H9 (cell line): ENCODE data around the gene ZNF236. TPM values are rescaled to one million over a fixed set of nuclear protein-coding genes. Genes with fewer than 3 reads are reported as not detected.

Source experiments
- DNase-seq: peaks from one replicate; pipeline ENCODE4 v3.0.0-alpha.2; 2017
- H2AFZ ChIP-seq: one replicate; pipeline ENCODE4 v1.6.1; 2013; ENCODE audit warnings: mild to moderate bottlenecking, low read length, control low read depth, moderate library complexity
- H2AK5ac ChIP-seq: 2 replicates; pipeline ENCODE4 v1.6.1; 2013; ENCODE audit warnings: low read length, control low read depth, mixed read lengths; ENCODE audit not compliant: insufficient read length
- H2BK120ac ChIP-seq: one replicate; pipeline ENCODE4 v1.6.1; 2013; ENCODE audit warnings: low read depth, mild to moderate bottlenecking, low read length, control low read depth, inconsistent platforms; ENCODE audit not compliant: poor library complexity, severe bottlenecking
- H2BK12ac ChIP-seq: 2 replicates; pipeline ENCODE4 v1.6.1; 2013; ENCODE audit warnings: low read length, control low read depth, mixed read lengths, low read depth; ENCODE audit not compliant: insufficient read length
- H2BK15ac ChIP-seq: 2 replicates; pipeline ENCODE4 v1.6.1; 2013; ENCODE audit warnings: low read depth, low read length, control low read depth
- H2BK20ac ChIP-seq: one replicate; pipeline ENCODE4 v1.6.1; 2013; ENCODE audit warnings: low read depth, mild to moderate bottlenecking, low read length, control low read depth, inconsistent platforms; ENCODE audit not compliant: poor library complexity, severe bottlenecking
- H2BK5ac ChIP-seq: 2 replicates; pipeline ENCODE4 v1.6.1; 2013; ENCODE audit warnings: low read length, control low read depth, mixed read lengths; ENCODE audit not compliant: insufficient read length
- H3K14ac ChIP-seq: 2 replicates; pipeline ENCODE4 v1.6.1; 2013; ENCODE audit warnings: low read length, control low read depth; ENCODE audit not compliant: insufficient read depth
- H3K18ac ChIP-seq: 2 replicates; pipeline ENCODE4 v1.6.1; 2013; ENCODE audit warnings: low read depth, mild to moderate bottlenecking, mixed read lengths, low read length, control low read depth; ENCODE audit not compliant: insufficient read length
- H3K23ac ChIP-seq: 2 replicates; pipeline ENCODE4 v1.6.1; 2013; ENCODE audit warnings: low read length, control low read depth, mixed read lengths, low read depth; ENCODE audit not compliant: insufficient read length
- H3K23me2 ChIP-seq: 2 replicates; pipeline ENCODE4 v1.6.1; 2013; ENCODE audit warnings: low read depth, mild to moderate bottlenecking, mixed read lengths, low read length, control low read depth; ENCODE audit not compliant: insufficient read length, poor library complexity, severe bottlenecking
- H3K27ac ChIP-seq: 2 replicates; pipeline ENCODE4 v1.5.1; 2013; ENCODE audit warnings: low read length, control low read depth, mixed read lengths, low read depth; ENCODE audit not compliant: insufficient read length
- H3K27me3 ChIP-seq: 2 replicates; pipeline ENCODE4 v1.6.1; 2013; ENCODE audit warnings: low read length, control low read depth, inconsistent platforms; ENCODE audit not compliant: insufficient read depth
- H3K4ac ChIP-seq: 2 replicates; pipeline ENCODE4 v1.6.1; 2013; ENCODE audit warnings: low read depth, mild to moderate bottlenecking, control low read depth, inconsistent platforms, low read length, moderate library complexity
- H3K4me1 ChIP-seq: 2 replicates; pipeline ENCODE4 v1.6.1; 2013; ENCODE audit warnings: low read length, control low read depth, inconsistent platforms; ENCODE audit not compliant: insufficient read depth
- H3K4me2 ChIP-seq: 2 replicates; pipeline ENCODE4 v1.6.1; 2013; ENCODE audit warnings: low read length, control low read depth, mixed read lengths; ENCODE audit not compliant: insufficient read length, insufficient read depth
- H3K56ac ChIP-seq: 2 replicates; pipeline ENCODE4 v1.6.1; 2013; ENCODE audit warnings: low read depth, mild to moderate bottlenecking, mixed read lengths, low read length, control low read depth; ENCODE audit not compliant: insufficient read length
- H3K79me1 ChIP-seq: 2 replicates; pipeline ENCODE4 v1.6.1; 2013; ENCODE audit warnings: low read depth, mild to moderate bottlenecking, moderate library complexity, low read length, control low read depth, inconsistent platforms; ENCODE audit not compliant: insufficient read depth, poor library complexity, severe bottlenecking
- H3K79me2 ChIP-seq: 2 replicates; pipeline ENCODE4 v1.6.1; 2013; ENCODE audit warnings: low read length, control low read depth, inconsistent platforms; ENCODE audit not compliant: insufficient read depth
- H3K9ac ChIP-seq: 2 replicates; pipeline ENCODE4 v1.6.1; 2013; ENCODE audit warnings: low read length, control low read depth, mixed read lengths; ENCODE audit not compliant: insufficient read length; ENCODE audit errors: extremely low read depth
- H3K9me3 ChIP-seq: one replicate; pipeline ENCODE4 v1.6.1; 2013; ENCODE audit warnings: low read depth, low read length, inconsistent platforms; ENCODE audit not compliant: control insufficient read depth
- H3T11ph ChIP-seq: one replicate; pipeline ENCODE4 v1.6.1; 2013; ENCODE audit warnings: mild to moderate bottlenecking, low read length, control low read depth, inconsistent platforms
- H4K20me1 ChIP-seq: one replicate; pipeline ENCODE4 v1.6.1; 2013; ENCODE audit not compliant: control insufficient read depth, insufficient read length, insufficient read depth
- H4K5ac ChIP-seq: 2 replicates; pipeline ENCODE4 v1.6.1; 2013; ENCODE audit warnings: low read depth, mild to moderate bottlenecking, mixed read lengths, low read length, control low read depth; ENCODE audit not compliant: insufficient read length
- H4K8ac ChIP-seq: replicated peaks from 2 replicates; pipeline ENCODE4 v1.6.1; 2013; ENCODE audit warnings: low read length, control low read depth, mixed read lengths, low read depth; ENCODE audit not compliant: insufficient read length
- H4K91ac ChIP-seq: 2 replicates; pipeline ENCODE4 v1.6.1; 2013; ENCODE audit warnings: low read depth, mild to moderate bottlenecking, moderate library complexity, mixed read lengths, low read length, control low read depth; ENCODE audit not compliant: insufficient read length
- H3K27ac Mint-ChIP-seq, 3 experiments: 2 replicates in 2 of 3; 3 replicates in 1 of 3; pipeline ENCODE4 v1.8.0; 2020 to 2021; ENCODE audit warnings: mixed read lengths in 3 of 3, mild to moderate bottlenecking in 1 of 3, moderate library complexity in 1 of 3
- H3K27me3 Mint-ChIP-seq: 2 replicates; pipeline ENCODE4 v1.8.0; 2021; ENCODE audit warnings: low read depth, mild to moderate bottlenecking, moderate library complexity, mixed read lengths
- H3K36me3 Mint-ChIP-seq, 3 experiments: 2 replicates in 2 of 3; 3 replicates in 1 of 3; pipeline ENCODE4 v1.8.0; 2020 to 2021; ENCODE audit warnings: low read depth in 3 of 3, mixed read lengths in 3 of 3; ENCODE audit not compliant: insufficient read depth in 1 of 3
- H3K4me1 Mint-ChIP-seq, 2 experiments: 2 replicates each; pipeline ENCODE4 v1.8.0; 2020; ENCODE audit warnings: mixed read lengths in 2 of 2
- H3K4me3 Mint-ChIP-seq, 2 experiments: 2 replicates in 1 of 2; 3 replicates in 1 of 2; pipeline ENCODE4 v1.8.0; 2020 to 2021; ENCODE audit warnings: mild to moderate bottlenecking in 2 of 2, mixed read lengths in 2 of 2, moderate library complexity in 1 of 2
- H3K9me3 Mint-ChIP-seq, 2 experiments: 2 replicates in 1 of 2; 3 replicates in 1 of 2; pipeline ENCODE4 v1.8.0; 2020; ENCODE audit warnings: mild to moderate bottlenecking in 2 of 2, mixed read lengths in 2 of 2, moderate library complexity in 1 of 2
- CTCF ChIP-seq: fragments of 200-600 bp; sonication (generic); conservative IDR thresholded peaks from 3 replicates; pipeline ENCODE4 v1.8.0; 2021; ENCODE audit warnings: antibody characterized with exemption, mild to moderate bottlenecking
- WGBS: extraction: QIAGEN DNeasy Blood & Tissue Kit; methylation state at CpG from one replicate; pipeline ENCODE4 v1.1.7; 2013; ENCODE audit warnings: missing lambda C conversion rate, low lambda C conversion rate, mixed read lengths; ENCODE audit not compliant: insufficient read length; ENCODE audit errors: extremely low coverage; 5-methylcytosine and 5-hydroxymethylcytosine counted together
- total RNA-seq: library from RNA; stranded (reverse); gene quantifications from 2 replicates; pipeline ENCODE4 v1.2.1, GENCODE V29; 2021

The ZNF236 gene
- total RNA-seq, 1 experiment from 2014 or later: 16.0 TPM

GRCh38 chr18:76941284-76941683, 118.9 kb downstream of the ZNF236 start:
- no peak overlapping the region for H2BK120ac ChIP-seq
- no peak for TF ChIP-seq CTCF
- no peaks in the 10 kb centered on the region for H4K20me1 ChIP-seq
- Mint-ChIP-seq H3K4me3 (no peak overlapping the region), H3K27ac (no peak overlapping the region), H3K36me3 (peaks cover 20 to 33% (median 23%) of the 10 kb centered on the region in 3 experiments), H3K27me3 (no peaks in the 10 kb centered on the region), H3K9me3 (peaks cover 0 to 6% of the 10 kb centered on the region in 2 experiments; a peak in 2 of 5 replicates), H3K4me1 (no peaks in the 10 kb centered on the region)
- H3K56ac ChIP-seq: no peak overlapping the region
- H2AK5ac ChIP-seq: no peak overlapping the region
- no peak overlapping the region for H3K18ac ChIP-seq
- H2BK20ac ChIP-seq: no peak overlapping the region
- no peak overlapping the region for H4K5ac ChIP-seq
- no peak overlapping the region for H3K14ac ChIP-seq
- no peak overlapping the region for H2BK15ac ChIP-seq
- no peak for DNase-seq
- no peaks in the 10 kb centered on the region for H3K23me2 ChIP-seq
- no peak overlapping the region for H4K8ac ChIP-seq
- H3K79me2 ChIP-seq: no peaks in the 10 kb centered on the region
- no peaks in the 10 kb centered on the region for H3K4me1 ChIP-seq
- no peak overlapping the region for H3K27ac ChIP-seq
- no peak overlapping the region for H2AFZ ChIP-seq
- no CpG with 5 or more reads among the region's 9 CpGs for WGBS
- H3K4ac ChIP-seq: no peak overlapping the region
- H3K23ac ChIP-seq: no peak overlapping the region
- no peak overlapping the region for H3K9ac ChIP-seq
- H3K79me1 ChIP-seq: no peaks in the 10 kb centered on the region
- H2BK12ac ChIP-seq: no peak overlapping the region
- no peaks in the 10 kb centered on the region for H3K27me3 ChIP-seq
- H2BK5ac ChIP-seq: no peak overlapping the region
- H3K9me3 ChIP-seq: no peaks in the 10 kb centered on the region
- H3T11ph ChIP-seq: no peak overlapping the region
- H3K4me2 ChIP-seq: no peak overlapping the region
- no peak overlapping the region for H4K91ac ChIP-seq
